ENCODE results near the gene LTBP3. TPM values are rescaled to one million over a fixed set of nuclear protein-coding genes. Genes with fewer than 3 reads are reported as not detected.

Gene LTBP3
- polyA plus RNA-seq, 1 of the 3 experiments (the other 2 are of a cell fraction) = 167 TPM

GRCh38 chr11:65491614-65492386, 66.4 kb downstream of the LTBP3 start (continued):
- no peak for TF ChIP-seq IRF3 (IDR thresholded peaks at IDR 0.05; ENCODE audit: low read depth, low read length)
- no peak for TF ChIP-seq RCOR1 (IDR thresholded peaks at IDR 0.05; ENCODE audit: low read length)
- no peak for TF ChIP-seq ELF1 (IDR thresholded peaks at IDR 0.05)
- TF ChIP-seq FOSL2 (IDR thresholded peaks at IDR 0.05; ENCODE audit: borderline replicate concordance, low read depth) = peak; percentile 84
- no peak for TF ChIP-seq SIN3A (IDR thresholded peaks at IDR 0.05; ENCODE audit: borderline replicate concordance, low read depth, low read length)
- no peak for TF ChIP-seq EZH2phosphoT487 (IDR thresholded peaks at IDR 0.05; ENCODE audit: borderline replicate concordance, low read depth)
- TF ChIP-seq SMC3 (IDR thresholded peaks at IDR 0.05; ENCODE audit: low read depth, low read length) = no peak
- TF ChIP-seq, protein P1, sequence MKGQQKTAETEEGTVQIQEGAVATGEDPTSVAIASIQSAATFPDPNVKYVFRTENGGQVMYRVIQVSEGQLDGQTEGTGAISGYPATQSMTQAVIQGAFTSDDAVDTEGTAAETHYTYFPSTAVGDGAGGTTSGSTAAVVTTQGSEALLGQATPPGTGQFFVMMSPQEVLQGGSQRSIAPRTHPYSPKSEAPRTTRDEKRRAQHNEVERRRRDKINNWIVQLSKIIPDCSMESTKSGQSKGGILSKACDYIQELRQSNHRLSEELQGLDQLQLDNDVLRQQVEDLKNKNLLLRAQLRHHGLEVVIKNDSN (IDR thresholded peaks at IDR 0.05; ENCODE audit: borderline replicate concordance, low read depth) = no peak
- TF ChIP-seq TAF1 (IDR thresholded peaks at IDR 0.05; ENCODE audit: borderline replicate concordance, low read depth, low read length) = no peak
- no peak for TF ChIP-seq GABPA (IDR thresholded peaks at IDR 0.05; ENCODE audit: low read depth)
- TF ChIP-seq YY1 (IDR thresholded peaks at IDR 0.05; ENCODE audit: low read depth) = no peak

DNA sequence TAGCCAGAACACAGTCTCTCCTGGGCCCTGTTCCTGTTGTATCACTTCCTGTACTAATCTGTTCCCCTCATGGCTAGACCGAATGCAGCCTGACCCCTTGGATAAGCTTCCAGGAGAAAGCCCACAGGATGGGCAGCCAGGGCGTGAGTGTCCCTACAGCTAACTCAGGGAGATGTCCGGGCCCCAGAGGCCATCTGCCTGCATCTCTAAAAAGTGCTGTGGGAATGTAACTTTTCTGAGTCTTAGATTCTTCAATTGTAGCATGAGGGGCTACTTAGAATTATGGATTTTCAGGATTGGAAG, 67.0 kb downstream of the LTBP3 start:
- 76% methylated on average over 3 of the region's 3 CpGs for WGBS (ENCODE audit: low lambda C conversion rate)
- ChIA-PET POLR2A (interaction anchor here (10.5 to 26.8 kb wide), 3 partner anchors 11 to 69 kb away, joined by 283 to 1027 read pairs (median 591); partner anchors contain the start of genes MALAT1 and NEAT1), CTCF (interaction anchor here (1.0 to 8.3 kb wide), 10 partner anchors 7 to 75 kb away, joined by 3 to 58 read pairs (median 4); partner anchors contain the start of genes MALAT1 and NEAT1)
- Histone ChIP-seq H3K79me2 (ENCODE audit: insufficient read depth) (peaks cover 75% of the 10 kb centered on the region), H3K9me2 (no peaks in the 10 kb centered on the region), H3K4me2 (peak overlapping the region; percentile 83), H3K4me3 (ENCODE audit: low read depth in 2 of 2, low read length in 1 of 2) (peak overlapping the region in 1 of 2 experiments; percentile 40; a peak in 1 of 4 replicates), H3K36me3 (replicated peaks in 1 of 2; ENCODE audit: control insufficient read depth in 1 of 2, insufficient read depth in 2 of 2, low read length in 1 of 2) (no peaks in the 10 kb centered on the region), H3K27ac (ENCODE audit: low read depth in 2 of 2, low read length in 1 of 2) (peak overlapping the region; percentile 88 to 100), H3F3A (replicated peaks; ENCODE audit: insufficient read depth) (peaks cover 84% of the 10 kb centered on the region), H3K9me3 (no peaks in the 10 kb centered on the region), H3K27me3 (ENCODE audit: insufficient read depth) (no peaks in the 10 kb centered on the region), H3K9ac (peak overlapping the region; percentile 95), H3K4me1 (ENCODE audit: control insufficient read depth in 1 of 2, insufficient read depth in 2 of 2, low read depth in 1 of 2, low read length in 1 of 2) (peaks cover 77 to 85% of the 10 kb centered on the region in 2 experiments), H4K20me1 (ENCODE audit: insufficient read depth) (no peaks in the 10 kb centered on the region), H2AFZ (ENCODE audit: low read depth) (no peak overlapping the region)
- no peak for DNase-seq
- TF ChIP-seq CTCF (IDR thresholded peaks at IDR 0.05) (peak; percentile 11; the same call in 1 of the 2 replicates), EZH2phosphoT487 (IDR thresholded peaks at IDR 0.05; ENCODE audit: borderline replicate concordance, low read depth) (no peak)
